Stimulated activated CD8-positive, alpha-beta memory T cell treated with anti-CD3 and anti-CD28 coated beads, Interleukin-12 subunit alpha, Interleukin-12 subunit beta, amount 100 ng/mL, for 1 hour (primary cell): Measurements from ENCODE around the gene SERPIND1.
"Not testable (repeated sequence)": the region's sequence is repeated elsewhere in the genome, so short reads cannot be mapped to it uniquely, and the experiment has no call there.

ENCODE experiments used
- DNase-seq: peaks from one replicate; pipeline ENCODE4 v3.0.0-alpha.2; 2020; ENCODE audit warnings: low read depth

SERPIND1 gene

GRCh38 chr22:20813056-20813455 lies 39.1 kb downstream of the SERPIND1 start:
- no peak for DNase-seq

GRCh38 chr22:20814221-20814808 lies 40.4 kb downstream of the SERPIND1 start:
- no peak for DNase-seq

- DNase-seq: no peak
Observed at GRCh38 chr22:20815477-20816050, 41.7 kb downstream of the SERPIND1 start.

- no peak for DNase-seq
Observed at GRCh38 chr22:20816559-20816958, 42.6 kb downstream of the SERPIND1 start.

GRCh38 chr22:20818471-20818870 lies 44.6 kb downstream of the SERPIND1 start:
- no peak for DNase-seq

- no peak for DNase-seq
Observed at GRCh38 chr22:20819471-20819870, 45.6 kb downstream of the SERPIND1 start.

- DNase-seq: not testable (repeated sequence)
Observed at GRCh38 chr22:20821717-20822239, 47.9 kb downstream of the SERPIND1 start.

- no peak for DNase-seq
Observed at GRCh38 chr22:20822240-20822639, 48.3 kb downstream of the SERPIND1 start.

- no peak for DNase-seq
Observed at GRCh38 chr22:20823264-20823663, 49.4 kb downstream of the SERPIND1 start.

GRCh38 chr22:20825216-20825615 lies 51.3 kb downstream of the SERPIND1 start:
- not testable (repeated sequence) for DNase-seq

- no peak for DNase-seq
Observed at GRCh38 chr22:20825624-20826023, 51.7 kb downstream of the SERPIND1 start.

- not testable (repeated sequence) for DNase-seq
Observed at GRCh38 chr22:20826373-20827152, 52.6 kb downstream of the SERPIND1 start.

- DNase-seq: no peak
Observed at GRCh38 chr22:20829491-20830134, 55.7 kb downstream of the SERPIND1 start.

GRCh38 chr22:20833225-20833665 lies 59.3 kb downstream of the SERPIND1 start:
- DNase-seq: no peak

GRCh38 chr22:20834206-20834605 lies 60.3 kb downstream of the SERPIND1 start:
- no peak for DNase-seq

GRCh38 chr22:20834725-20835124 lies 60.8 kb downstream of the SERPIND1 start:
- no peak for DNase-seq
